Bronchial epithelial cell (primary cell): ENCODE data around the gene FOXL3. TPM values are rescaled to one million over a fixed set of nuclear protein-coding genes. Genes with fewer than 3 reads are reported as not detected.

ENCODE experiments used
- DNase-seq: peaks from one replicate; pipeline ENCODE4 v3.0.0-alpha.2; 2010; ENCODE audit warnings: low read depth
- FAIRE-seq: peaks from 2 replicates; lab custom pipeline; 2011; peaks lifted over from hg19 to GRCh38; lab: Jason Lieb, UNC
- H3K27me3 ChIP-seq: 2 replicates; pipeline ENCODE4 v1.5.1; 2011; ENCODE audit warnings: low read length; ENCODE audit not compliant: control insufficient read depth, insufficient read depth
- H3K36me3 ChIP-seq: 2 replicates; pipeline ENCODE4 v1.5.1; 2011; ENCODE audit warnings: low read length; ENCODE audit not compliant: control insufficient read depth, insufficient read depth
- H3K4me3 ChIP-seq: 2 replicates; pipeline ENCODE4 v1.5.1; 2011; ENCODE audit warnings: mild to moderate bottlenecking, low read depth, low read length, control low read depth
- total RNA-seq: library from RNA; depleted of rRNA; stranded (reverse); fragments of >200 nt; gene quantifications from 2 replicates; pipeline ENCODE4 v1.2.1, GENCODE V29; 2014
- TF ChIP-seq, protein P1 (sequence below): IDR thresholded peaks from 2 replicates; pipeline ENCODE4 v1.5.1; 2011; ENCODE audit warnings: mild to moderate bottlenecking, moderate library complexity, low read length, control low read depth, inconsistent platforms; ENCODE audit not compliant: insufficient read depth, severe bottlenecking

The FOXL3 gene
- total RNA-seq, 1 donor from 2014 or later: not detected

DNA sequence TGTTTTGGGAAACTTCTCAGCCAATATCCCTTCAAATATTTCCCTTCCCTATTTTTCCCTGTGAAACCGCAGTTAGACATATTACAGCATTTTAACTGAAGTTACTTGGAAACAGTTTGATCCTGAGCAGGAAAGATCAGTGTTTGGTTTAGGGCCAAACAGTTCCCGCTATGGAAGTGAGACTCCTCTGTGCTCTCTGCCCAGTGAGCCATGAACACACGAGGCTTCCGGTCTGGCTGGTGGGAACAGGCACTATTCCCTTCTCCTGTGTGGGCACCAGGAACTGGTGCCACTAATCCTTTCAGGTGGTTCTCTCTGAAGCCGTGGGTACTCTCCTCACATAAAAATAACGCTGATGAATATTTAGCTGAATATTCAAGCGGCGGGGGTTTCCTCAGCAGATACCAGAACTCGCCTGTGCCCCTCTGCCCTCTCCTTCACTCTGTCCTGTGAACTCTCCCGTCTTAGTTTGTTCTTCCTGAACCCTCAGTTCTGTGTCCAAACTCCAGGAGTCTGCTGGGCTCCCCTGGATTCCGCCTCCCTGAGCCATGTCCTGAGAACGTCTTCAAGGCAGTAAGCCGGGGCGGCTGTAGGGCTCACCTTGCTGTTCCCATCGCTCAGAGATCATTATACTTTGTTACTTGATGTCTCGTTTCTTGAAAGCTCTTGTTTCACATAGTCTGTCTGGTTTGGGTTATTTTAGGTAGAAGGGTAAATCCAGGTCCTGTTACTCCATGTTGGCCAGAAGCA lies 25.7 kb downstream of the FOXL3 start:
- no peak overlapping the region for H3K4me3 ChIP-seq
- DNase-seq: no peak
- TF ChIP-seq, protein P1, sequence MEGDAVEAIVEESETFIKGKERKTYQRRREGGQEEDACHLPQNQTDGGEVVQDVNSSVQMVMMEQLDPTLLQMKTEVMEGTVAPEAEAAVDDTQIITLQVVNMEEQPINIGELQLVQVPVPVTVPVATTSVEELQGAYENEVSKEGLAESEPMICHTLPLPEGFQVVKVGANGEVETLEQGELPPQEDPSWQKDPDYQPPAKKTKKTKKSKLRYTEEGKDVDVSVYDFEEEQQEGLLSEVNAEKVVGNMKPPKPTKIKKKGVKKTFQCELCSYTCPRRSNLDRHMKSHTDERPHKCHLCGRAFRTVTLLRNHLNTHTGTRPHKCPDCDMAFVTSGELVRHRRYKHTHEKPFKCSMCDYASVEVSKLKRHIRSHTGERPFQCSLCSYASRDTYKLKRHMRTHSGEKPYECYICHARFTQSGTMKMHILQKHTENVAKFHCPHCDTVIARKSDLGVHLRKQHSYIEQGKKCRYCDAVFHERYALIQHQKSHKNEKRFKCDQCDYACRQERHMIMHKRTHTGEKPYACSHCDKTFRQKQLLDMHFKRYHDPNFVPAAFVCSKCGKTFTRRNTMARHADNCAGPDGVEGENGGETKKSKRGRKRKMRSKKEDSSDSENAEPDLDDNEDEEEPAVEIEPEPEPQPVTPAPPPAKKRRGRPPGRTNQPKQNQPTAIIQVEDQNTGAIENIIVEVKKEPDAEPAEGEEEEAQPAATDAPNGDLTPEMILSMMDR: no peak
- H3K27me3 ChIP-seq: peaks cover 11% of the 10 kb centered on the region
- FAIRE-seq: no peak
- H3K36me3 ChIP-seq: no peaks in the 10 kb centered on the region

DNA sequence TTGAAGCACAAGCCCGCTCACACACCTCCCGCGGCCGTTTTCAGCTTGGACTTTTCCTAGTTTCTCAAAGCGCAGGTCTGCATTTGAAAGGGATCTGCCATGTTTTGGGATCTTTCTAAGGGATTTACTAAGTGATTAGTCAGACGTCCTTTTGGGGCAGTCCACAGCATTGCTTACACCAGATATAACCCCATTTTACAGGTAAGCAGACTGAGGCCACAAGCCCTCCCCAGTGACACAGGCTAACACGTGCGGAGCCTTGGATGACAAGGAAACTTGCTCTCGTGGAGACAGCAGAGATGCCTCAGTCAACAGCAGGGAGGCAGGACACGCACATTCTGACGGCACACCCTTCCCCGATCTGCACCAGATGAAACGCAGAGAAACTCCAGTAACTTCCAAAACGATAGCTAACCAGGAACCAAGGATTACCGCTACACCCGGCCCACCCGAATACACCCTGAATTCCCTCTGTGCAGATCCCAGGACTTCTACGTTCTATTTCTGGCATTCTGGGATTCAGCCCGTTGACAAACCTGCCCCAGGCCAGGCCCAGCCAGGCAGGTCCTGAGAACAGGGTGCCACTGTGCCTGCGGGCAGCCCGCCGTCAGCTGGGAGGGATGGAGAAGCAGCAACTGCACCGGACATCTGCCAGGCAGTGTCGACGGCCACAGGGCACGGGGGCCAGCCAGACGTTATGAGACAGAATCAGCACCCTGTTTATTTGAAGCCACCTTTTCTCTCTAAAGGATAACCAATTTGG lies 27.9 kb downstream of the FOXL3 start:
- no peaks in the 10 kb centered on the region for H3K36me3 ChIP-seq
- no peak for FAIRE-seq
- no peak for DNase-seq
- peaks cover 11% of the 10 kb centered on the region for H3K27me3 ChIP-seq
- H3K4me3 ChIP-seq: no peak overlapping the region
- TF ChIP-seq, protein P1: no peak

DNA sequence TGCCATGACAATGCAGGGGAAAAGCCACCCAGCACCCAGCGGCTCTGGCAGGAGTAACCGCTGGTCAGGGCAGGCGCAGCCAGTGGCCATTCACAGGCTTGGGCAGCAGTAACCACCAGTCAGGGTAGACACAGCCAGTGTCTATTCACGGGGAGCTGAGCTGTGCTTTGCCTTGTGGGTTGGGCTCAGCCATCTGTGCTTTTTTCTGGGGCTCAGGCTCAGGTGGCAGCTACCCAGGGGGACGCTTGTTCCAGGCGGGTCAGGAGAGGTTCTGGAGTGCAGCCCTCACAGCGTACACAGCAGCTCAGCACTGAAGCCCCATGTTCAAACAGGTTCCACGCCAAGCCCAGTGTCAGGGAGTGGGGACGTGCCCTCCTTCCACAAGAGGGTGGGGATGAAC lies 28.5 kb downstream of the FOXL3 start:
- Histone ChIP-seq H3K27me3 (peaks cover 11% of the 10 kb centered on the region), H3K4me3 (no peak overlapping the region), H3K36me3 (no peaks in the 10 kb centered on the region)
- no peak for FAIRE-seq
- TF ChIP-seq, protein P1: no peak
- DNase-seq: no peak

DNA sequence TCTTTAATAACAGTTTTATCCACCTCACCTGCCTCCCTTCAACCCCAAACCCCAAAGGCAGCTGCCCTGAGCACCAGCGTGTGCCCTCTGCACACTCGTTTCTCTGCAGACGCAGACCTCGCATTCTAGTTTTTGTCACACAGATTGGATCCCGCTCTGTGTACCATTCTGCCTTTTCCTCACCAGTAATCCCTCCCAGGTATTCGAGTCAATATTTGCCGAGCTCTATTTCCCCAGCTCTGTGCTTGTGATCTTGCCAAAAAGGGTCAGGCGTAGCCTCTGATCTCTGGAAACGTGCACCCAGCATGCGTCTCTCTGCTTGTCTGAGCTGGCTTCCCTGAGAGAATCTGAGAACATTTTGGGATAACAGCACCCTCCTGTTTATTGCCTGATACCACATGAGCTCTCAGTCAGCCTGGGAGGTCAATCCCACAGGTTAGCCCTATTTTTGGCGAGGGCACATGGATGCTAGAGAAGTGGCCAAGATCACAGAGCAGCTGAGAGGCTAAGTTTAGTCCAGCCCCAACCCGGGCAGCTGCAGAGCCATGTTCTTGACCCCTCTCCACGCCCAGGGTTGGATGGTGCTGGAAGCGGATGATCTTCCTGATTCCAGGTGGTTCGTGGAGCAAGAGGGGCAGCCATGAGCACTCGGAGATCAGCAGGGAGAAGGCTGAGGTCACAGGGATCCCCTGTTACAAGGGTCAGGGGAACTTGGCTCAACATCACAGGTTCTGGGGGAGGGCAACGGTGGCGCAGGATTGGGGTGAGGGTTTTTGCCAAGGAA lies 29.1 kb downstream of the FOXL3 start:
- FAIRE-seq: no peak
- no peak for DNase-seq
- TF ChIP-seq, protein P1: no peak
- no peaks in the 10 kb centered on the region for H3K36me3 ChIP-seq
- no peak overlapping the region for H3K4me3 ChIP-seq
- H3K27me3 ChIP-seq: peaks cover 11% of the 10 kb centered on the region

DNA sequence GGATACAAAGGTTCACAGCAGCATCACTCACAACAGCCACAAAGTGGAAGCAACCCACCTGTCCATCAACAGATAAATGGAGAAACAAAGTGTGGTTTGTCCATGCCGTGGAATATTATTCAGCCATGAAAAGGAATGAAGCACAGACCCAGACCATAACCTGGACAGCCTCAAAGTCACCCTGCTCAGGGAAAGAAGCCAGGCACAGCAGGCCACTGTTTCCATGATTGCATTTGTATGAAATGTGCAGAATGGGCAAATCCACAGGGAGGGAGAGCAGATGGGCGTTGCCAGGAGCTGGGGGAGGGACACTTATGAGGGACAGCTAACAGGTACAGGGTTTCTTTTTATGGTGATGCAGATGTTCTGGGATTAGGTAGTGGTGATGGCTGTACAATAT lies 30.3 kb downstream of the FOXL3 start:
- TF ChIP-seq, protein P1: no peak
- Histone ChIP-seq H3K4me3 (no peak overlapping the region), H3K36me3 (no peaks in the 10 kb centered on the region), H3K27me3 (peaks cover 11% of the 10 kb centered on the region)
- peak; percentile 85 for FAIRE-seq
- DNase-seq: no peak
